HepG2 (cell line): ENCODE results near the gene UEVLD. TPM values are rescaled to one million over a fixed set of nuclear protein-coding genes. Genes with fewer than 3 reads are reported as not detected.

Experiments used
- GABPA ChIP-seq, 2 experiments: IDR thresholded peaks; 2 replicates each; pipeline ENCODE4 v1.6.1; 2011 to 2016; ENCODE audit warnings: low read depth in 2 of 2, low read length in 1 of 2, missing biosample characterization in 1 of 2, missing genetic modification characterization in 1 of 2
- PATZ1 ChIP-seq: sonication (generic); formaldehyde crosslinking; IDR thresholded peaks from 2 replicates; pipeline ENCODE4 v1.4.0; 2020; ENCODE audit warnings: missing genetic modification reagents
- SIX1 ChIP-seq: sonication (generic); formaldehyde crosslinking; IDR thresholded peaks from 2 replicates; pipeline ENCODE4 v1.4.0; 2020; ENCODE audit warnings: missing genetic modification reagents, borderline replicate concordance
- SMARCC2 ChIP-seq: fragments of 450-650 bp; IDR thresholded peaks from 2 replicates; pipeline ENCODE4 v1.6.1; 2017; ENCODE audit warnings: antibody characterized with exemption, mild to moderate bottlenecking
- ZBTB1 ChIP-seq: sonication (generic); formaldehyde crosslinking; IDR thresholded peaks from 2 replicates; pipeline ENCODE4 v1.4.0; 2020; ENCODE audit warnings: missing genetic modification reagents, borderline replicate concordance
- ZNF292 ChIP-seq: sonication (generic); formaldehyde crosslinking; IDR thresholded peaks from 2 replicates; pipeline ENCODE4 v1.8.1; 2022; ENCODE audit warnings: mild to moderate bottlenecking, low read depth, missing genetic modification reagents, borderline replicate concordance
- ZNF713 ChIP-seq: sonication (generic); formaldehyde crosslinking; IDR thresholded peaks from 2 replicates; pipeline ENCODE4 v1.4.0; 2020; ENCODE audit warnings: mild to moderate bottlenecking, missing genetic modification reagents
- polyA plus RNA-seq, 8 experiments: library from polyadenylated mRNA; depleted of rRNA in 3 of 8; stranded (reverse) in 7 of 8; unstranded in 1 of 8; fragments of >200 nt; fragmentation: Illumina TruSeq in 4 of 8; extraction: Trizol in 4 of 8; gene quantifications; 2 replicates each; pipeline versions ENCODE4 v1.2.1 to v1.2.3, GENCODE V29; 2011 to 2016; ENCODE audit warnings: low read depth in 4 of 8, missing spikeins in 1 of 8, mixed read lengths in 1 of 8; ENCODE audit not compliant: insufficient read depth in 1 of 8
- total RNA-seq, 5 experiments: library from RNA; depleted of rRNA; stranded (reverse); fragments of >200 nt; fragmentation: Illumina TruSeq; extraction: Trizol; gene quantifications; 2 replicates each; pipeline ENCODE4 v1.2.3, GENCODE V29; 2016; ENCODE audit warnings: low read depth in 1 of 5
- TF ChIP-seq, protein P1 (sequence below): sonication (generic); formaldehyde crosslinking; IDR thresholded peaks from 2 replicates; pipeline ENCODE4 v1.5.0; 2020; ENCODE audit warnings: mild to moderate bottlenecking, low read depth, missing genetic modification reagents, borderline replicate concordance
- TF ChIP-seq, protein P2 (sequence below): sonication (generic); formaldehyde crosslinking; IDR thresholded peaks from 2 replicates; pipeline ENCODE4 v1.4.0; 2020; ENCODE audit warnings: missing genetic modification reagents
- TF ChIP-seq, protein P3 (sequence below): IDR thresholded peaks from 2 replicates; pipeline ENCODE4 v1.6.1; 2018; ENCODE audit warnings: missing genetic modification reagents, mild to moderate bottlenecking, missing compliant biosample characterization
- TF ChIP-seq, protein P4 (sequence below): sonication (generic); formaldehyde crosslinking; IDR thresholded peaks from 2 replicates; pipeline ENCODE4 v1.4.0; 2020; ENCODE audit warnings: missing genetic modification reagents, borderline replicate concordance
- TF ChIP-seq, protein P5 (sequence below): IDR thresholded peaks from 2 replicates; pipeline ENCODE4 v1.6.1; 2016; ENCODE audit warnings: mild to moderate bottlenecking

The UEVLD gene
- total and polyA plus RNA-seq, 2 of the 13 experiments (the other 11 are each of a cell fraction or from before 2014, with no cell fraction given), result 5.7 to 13.7 TPM

GRCh38 chr11:18634140-18635032, 45.9 kb upstream of the UEVLD start, which contains the start of gene SPTY2D1 (continued):
- TF ChIP-seq PATZ1 (CRISPR knock-in tag) (peak; percentile 70), ZNF292 (CRISPR knock-in tag) (no peak), GABPA (IDR thresholded peaks at IDR 0.05; ENCODE audit: low read depth, low read length) (peak; percentile 91), GABPA (CRISPR knock-in tag; IDR thresholded peaks at IDR 0.05; ENCODE audit: low read depth) (peak; percentile 97), SMARCC2 (no peak), ZBTB1 (CRISPR knock-in tag) (no peak), ZNF713 (CRISPR knock-in tag) (no peak), SIX1 (CRISPR knock-in tag) (no peak)
- TF ChIP-seq, protein P1, sequence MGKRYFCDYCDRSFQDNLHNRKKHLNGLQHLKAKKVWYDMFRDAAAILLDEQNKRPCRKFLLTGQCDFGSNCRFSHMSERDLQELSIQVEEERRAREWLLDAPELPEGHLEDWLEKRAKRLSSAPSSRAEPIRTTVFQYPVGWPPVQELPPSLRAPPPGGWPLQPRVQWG (CRISPR knock-in tag), result no peak
- TF ChIP-seq, protein P2, sequence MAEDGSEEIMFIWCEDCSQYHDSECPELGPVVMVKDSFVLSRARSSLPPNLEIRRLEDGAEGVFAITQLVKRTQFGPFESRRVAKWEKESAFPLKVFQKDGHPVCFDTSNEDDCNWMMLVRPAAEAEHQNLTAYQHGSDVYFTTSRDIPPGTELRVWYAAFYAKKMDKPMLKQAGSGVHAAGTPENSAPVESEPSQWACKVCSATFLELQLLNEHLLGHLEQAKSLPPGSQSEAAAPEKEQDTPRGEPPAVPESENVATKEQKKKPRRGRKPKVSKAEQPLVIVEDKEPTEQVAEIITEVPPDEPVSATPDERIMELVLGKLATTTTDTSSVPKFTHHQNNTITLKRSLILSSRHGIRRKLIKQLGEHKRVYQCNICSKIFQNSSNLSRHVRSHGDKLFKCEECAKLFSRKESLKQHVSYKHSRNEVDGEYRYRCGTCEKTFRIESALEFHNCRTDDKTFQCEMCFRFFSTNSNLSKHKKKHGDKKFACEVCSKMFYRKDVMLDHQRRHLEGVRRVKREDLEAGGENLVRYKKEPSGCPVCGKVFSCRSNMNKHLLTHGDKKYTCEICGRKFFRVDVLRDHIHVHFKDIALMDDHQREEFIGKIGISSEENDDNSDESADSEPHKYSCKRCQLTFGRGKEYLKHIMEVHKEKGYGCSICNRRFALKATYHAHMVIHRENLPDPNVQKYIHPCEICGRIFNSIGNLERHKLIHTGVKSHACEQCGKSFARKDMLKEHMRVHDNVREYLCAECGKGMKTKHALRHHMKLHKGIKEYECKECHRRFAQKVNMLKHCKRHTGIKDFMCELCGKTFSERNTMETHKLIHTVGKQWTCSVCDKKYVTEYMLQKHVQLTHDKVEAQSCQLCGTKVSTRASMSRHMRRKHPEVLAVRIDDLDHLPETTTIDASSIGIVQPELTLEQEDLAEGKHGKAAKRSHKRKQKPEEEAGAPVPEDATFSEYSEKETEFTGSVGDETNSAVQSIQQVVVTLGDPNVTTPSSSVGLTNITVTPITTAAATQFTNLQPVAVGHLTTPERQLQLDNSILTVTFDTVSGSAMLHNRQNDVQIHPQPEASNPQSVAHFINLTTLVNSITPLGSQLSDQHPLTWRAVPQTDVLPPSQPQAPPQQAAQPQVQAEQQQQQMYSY (CRISPR knock-in tag), result no peak
- TF ChIP-seq, protein P3, sequence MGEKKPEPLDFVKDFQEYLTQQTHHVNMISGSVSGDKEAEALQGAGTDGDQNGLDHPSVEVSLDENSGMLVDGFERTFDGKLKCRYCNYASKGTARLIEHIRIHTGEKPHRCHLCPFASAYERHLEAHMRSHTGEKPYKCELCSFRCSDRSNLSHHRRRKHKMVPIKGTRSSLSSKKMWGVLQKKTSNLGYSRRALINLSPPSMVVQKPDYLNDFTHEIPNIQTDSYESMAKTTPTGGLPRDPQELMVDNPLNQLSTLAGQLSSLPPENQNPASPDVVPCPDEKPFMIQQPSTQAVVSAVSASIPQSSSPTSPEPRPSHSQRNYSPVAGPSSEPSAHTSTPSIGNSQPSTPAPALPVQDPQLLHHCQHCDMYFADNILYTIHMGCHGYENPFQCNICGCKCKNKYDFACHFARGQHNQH (CRISPR knock-in tag), result peak; percentile 88
- TF ChIP-seq, protein P4, sequence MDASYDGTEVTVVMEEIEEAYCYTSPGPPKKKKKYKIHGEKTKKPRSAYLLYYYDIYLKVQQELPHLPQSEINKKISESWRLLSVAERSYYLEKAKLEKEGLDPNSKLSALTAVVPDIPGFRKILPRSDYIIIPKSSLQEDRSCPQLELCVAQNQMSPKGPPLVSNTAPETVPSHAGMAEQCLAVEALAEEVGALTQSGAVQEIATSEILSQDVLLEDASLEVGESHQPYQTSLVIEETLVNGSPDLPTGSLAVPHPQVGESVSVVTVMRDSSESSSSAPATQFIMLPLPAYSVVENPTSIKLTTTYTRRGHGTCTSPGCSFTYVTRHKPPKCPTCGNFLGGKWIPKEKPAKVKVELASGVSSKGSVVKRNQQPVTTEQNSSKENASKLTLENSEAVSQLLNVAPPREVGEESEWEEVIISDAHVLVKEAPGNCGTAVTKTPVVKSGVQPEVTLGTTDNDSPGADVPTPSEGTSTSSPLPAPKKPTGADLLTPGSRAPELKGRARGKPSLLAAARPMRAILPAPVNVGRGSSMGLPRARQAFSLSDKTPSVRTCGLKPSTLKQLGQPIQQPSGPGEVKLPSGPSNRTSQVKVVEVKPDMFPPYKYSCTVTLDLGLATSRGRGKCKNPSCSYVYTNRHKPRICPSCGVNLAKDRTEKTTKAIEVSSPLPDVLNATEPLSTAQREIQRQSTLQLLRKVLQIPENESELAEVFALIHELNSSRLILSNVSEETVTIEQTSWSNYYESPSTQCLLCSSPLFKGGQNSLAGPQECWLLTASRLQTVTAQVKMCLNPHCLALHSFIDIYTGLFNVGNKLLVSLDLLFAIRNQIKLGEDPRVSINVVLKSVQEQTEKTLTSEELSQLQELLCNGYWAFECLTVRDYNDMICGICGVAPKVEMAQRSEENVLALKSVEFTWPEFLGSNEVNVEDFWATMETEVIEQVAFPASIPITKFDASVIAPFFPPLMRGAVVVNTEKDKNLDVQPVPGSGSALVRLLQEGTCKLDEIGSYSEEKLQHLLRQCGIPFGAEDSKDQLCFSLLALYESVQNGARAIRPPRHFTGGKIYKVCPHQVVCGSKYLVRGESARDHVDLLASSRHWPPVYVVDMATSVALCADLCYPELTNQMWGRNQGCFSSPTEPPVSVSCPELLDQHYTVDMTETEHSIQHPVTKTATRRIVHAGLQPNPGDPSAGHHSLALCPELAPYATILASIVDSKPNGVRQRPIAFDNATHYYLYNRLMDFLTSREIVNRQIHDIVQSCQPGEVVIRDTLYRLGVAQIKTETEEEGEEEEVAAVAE (CRISPR knock-in tag), result no peak; the same call in 1 of the 2 replicates
- TF ChIP-seq, protein P5, sequence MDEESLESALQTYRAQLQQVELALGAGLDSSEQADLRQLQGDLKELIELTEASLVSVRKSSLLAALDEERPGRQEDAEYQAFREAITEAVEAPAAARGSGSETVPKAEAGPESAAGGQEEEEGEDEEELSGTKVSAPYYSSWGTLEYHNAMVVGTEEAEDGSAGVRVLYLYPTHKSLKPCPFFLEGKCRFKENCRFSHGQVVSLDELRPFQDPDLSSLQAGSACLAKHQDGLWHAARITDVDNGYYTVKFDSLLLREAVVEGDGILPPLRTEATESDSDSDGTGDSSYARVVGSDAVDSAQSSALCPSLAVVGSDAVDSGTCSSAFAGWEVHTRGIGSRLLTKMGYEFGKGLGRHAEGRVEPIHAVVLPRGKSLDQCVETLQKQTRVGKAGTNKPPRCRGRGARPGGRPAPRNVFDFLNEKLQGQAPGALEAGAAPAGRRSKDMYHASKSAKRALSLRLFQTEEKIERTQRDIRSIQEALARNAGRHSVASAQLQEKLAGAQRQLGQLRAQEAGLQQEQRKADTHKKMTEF (CRISPR knock-in tag), result peak; percentile 71
